ENCODE data around the gene SCAF8.

Gene SCAF8

GRCh38 chr6:154868143-154868594 lies 135.0 kb downstream of the SCAF8 start:
- H3K4me3 Mint-ChIP-seq = no peak overlapping the region
- H3K36me3 Mint-ChIP-seq (ENCODE audit: insufficient read depth) = peaks cover 6% of the 10 kb centered on the region
- no peaks in the 10 kb centered on the region for H3K27me3 Mint-ChIP-seq
- no peak overlapping the region for H3K27ac Mint-ChIP-seq (ENCODE audit: low read depth)
- DNase-seq (ENCODE audit: low spot score in 2 of 2) (no peak), ATAC-seq (replicated peaks; ENCODE audit: extremely low read depth, poor library complexity, severe bottlenecking) (no peak)
- no peaks in the 10 kb centered on the region for H3K9me3 Mint-ChIP-seq
- no peaks in the 10 kb centered on the region for H3K4me1 Mint-ChIP-seq

GRCh38 chr6:154872542-154873114 lies 139.4 kb downstream of the SCAF8 start:
- Mint-ChIP-seq H3K36me3 (ENCODE audit: insufficient read depth) (peaks cover 2% of the 10 kb centered on the region), H3K4me3 (no peak overlapping the region), H3K27me3 (no peaks in the 10 kb centered on the region), H3K27ac (ENCODE audit: low read depth) (no peak overlapping the region), H3K9me3 (no peaks in the 10 kb centered on the region), H3K4me1 (peaks cover 12% of the 10 kb centered on the region)
- no peak for ATAC-seq (replicated peaks; ENCODE audit: extremely low read depth, poor library complexity, severe bottlenecking)
- no peak for DNase-seq (ENCODE audit: low spot score in 2 of 2)

GRCh38 chr6:154873546-154873945 lies 140.3 kb downstream of the SCAF8 start:
- Mint-ChIP-seq H3K9me3 (no peaks in the 10 kb centered on the region), H3K4me3 (no peak overlapping the region), H3K27me3 (no peaks in the 10 kb centered on the region), H3K4me1 (peaks cover 12% of the 10 kb centered on the region), H3K36me3 (ENCODE audit: insufficient read depth) (peaks cover 2% of the 10 kb centered on the region), H3K27ac (ENCODE audit: low read depth) (no peak overlapping the region)
- ATAC-seq (replicated peaks; ENCODE audit: extremely low read depth, poor library complexity, severe bottlenecking) = no peak
- no peak for DNase-seq (ENCODE audit: low spot score in 2 of 2)

- Mint-ChIP-seq H3K27ac (ENCODE audit: low read depth) (no peak overlapping the region), H3K4me1 (peaks cover 12% of the 10 kb centered on the region), H3K9me3 (no peaks in the 10 kb centered on the region), H3K36me3 (ENCODE audit: insufficient read depth) (no peaks in the 10 kb centered on the region), H3K27me3 (no peaks in the 10 kb centered on the region), H3K4me3 (no peak overlapping the region)
- ATAC-seq (replicated peaks; ENCODE audit: extremely low read depth, poor library complexity, severe bottlenecking) (no peak), DNase-seq (ENCODE audit: low spot score in 2 of 2) (no peak)
Measured at GRCh38 chr6:154874773-154875592, 141.8 kb downstream of the SCAF8 start.

GRCh38 chr6:154876486-154877280 lies 143.5 kb downstream of the SCAF8 start:
- no peaks in the 10 kb centered on the region for H3K9me3 Mint-ChIP-seq
- H3K27ac Mint-ChIP-seq (ENCODE audit: low read depth) = no peak overlapping the region

GRCh38 chr6:154878871-154879491 lies 145.8 kb downstream of the SCAF8 start:
- ATAC-seq (replicated peaks; ENCODE audit: extremely low read depth, poor library complexity, severe bottlenecking) (no peak), DNase-seq (ENCODE audit: low spot score in 2 of 2) (no peak)
- Mint-ChIP-seq H3K4me3 (no peak overlapping the region), H3K27me3 (no peaks in the 10 kb centered on the region), H3K4me1 (peaks cover 12% of the 10 kb centered on the region), H3K9me3 (no peaks in the 10 kb centered on the region), H3K27ac (ENCODE audit: low read depth) (no peak overlapping the region), H3K36me3 (ENCODE audit: insufficient read depth) (peaks cover 2% of the 10 kb centered on the region)

More at GRCh38 chr6:154876486-154877280, 143.5 kb downstream of the SCAF8 start:
- Mint-ChIP-seq H3K4me1 (peaks cover 12% of the 10 kb centered on the region), H3K4me3 (no peak overlapping the region), H3K27me3 (no peaks in the 10 kb centered on the region), H3K36me3 (ENCODE audit: insufficient read depth) (no peaks in the 10 kb centered on the region)
- ATAC-seq (replicated peaks; ENCODE audit: extremely low read depth, poor library complexity, severe bottlenecking) = no peak
- DNase-seq (ENCODE audit: low spot score in 2 of 2) = no peak

- Mint-ChIP-seq H3K27ac (ENCODE audit: low read depth) (no peak overlapping the region), H3K36me3 (ENCODE audit: insufficient read depth) (peaks cover 2% of the 10 kb centered on the region), H3K4me1 (peaks cover 5% of the 10 kb centered on the region), H3K4me3 (no peak overlapping the region), H3K27me3 (no peaks in the 10 kb centered on the region), H3K9me3 (no peaks in the 10 kb centered on the region)
- DNase-seq (ENCODE audit: low spot score in 2 of 2) (no peak), ATAC-seq (replicated peaks; ENCODE audit: extremely low read depth, poor library complexity, severe bottlenecking) (no peak)
Measured at GRCh38 chr6:154882107-154882506, 148.9 kb downstream of the SCAF8 start.
